HepG2 (cell line): ENCODE data around the gene PKLR. TPM values are rescaled to one million over a fixed set of nuclear protein-coding genes. Genes with fewer than 3 reads are reported as not detected.

ENCODE experiments used
- ATAD3A ChIP-seq: sonication (generic); formaldehyde crosslinking; IDR thresholded peaks from 2 replicates; pipeline ENCODE4 v1.4.0; 2020; ENCODE audit warnings: missing genetic modification reagents
- ATF7-NPFF ChIP-seq: sonication (generic); formaldehyde crosslinking; IDR thresholded peaks from 2 replicates; pipeline ENCODE4 v1.8.1; 2023; ENCODE audit warnings: mild to moderate bottlenecking, low read depth, missing genetic modification reagents, moderate library complexity
- CAMTA2 ChIP-seq: sonication (generic); formaldehyde crosslinking; IDR thresholded peaks from 2 replicates; pipeline ENCODE4 v1.4.0; 2020; ENCODE audit warnings: mild to moderate bottlenecking, missing genetic modification reagents, borderline replicate concordance
- EED ChIP-seq: sonication (generic); formaldehyde crosslinking; IDR thresholded peaks from 2 replicates; pipeline ENCODE4 v1.5.0; 2020; ENCODE audit warnings: mild to moderate bottlenecking, missing genetic modification reagents
- KAT7 ChIP-seq: IDR thresholded peaks from 2 replicates; pipeline ENCODE4 v1.6.1; 2018; ENCODE audit warnings: borderline replicate concordance, missing compliant biosample characterization
- PAWR ChIP-seq: sonication (generic); formaldehyde crosslinking; IDR thresholded peaks from 2 replicates; pipeline ENCODE4 v1.4.0; 2020; ENCODE audit warnings: missing genetic modification reagents, mild to moderate bottlenecking, borderline replicate concordance
- PHF8 ChIP-seq: sonication (generic); formaldehyde crosslinking; IDR thresholded peaks from 2 replicates; pipeline ENCODE4 v1.5.0; 2020; ENCODE audit warnings: missing genetic modification reagents
- ZNF34 ChIP-seq: sonication (generic); formaldehyde crosslinking; IDR thresholded peaks from 2 replicates; pipeline ENCODE4 v1.4.0; 2020; ENCODE audit warnings: mild to moderate bottlenecking, missing genetic modification reagents, borderline replicate concordance
- ZNF431 ChIP-seq: sonication (generic); formaldehyde crosslinking; IDR thresholded peaks from 2 replicates; pipeline ENCODE4 v1.9.0; 2022; ENCODE audit warnings: missing genetic modification reagents, low read depth, mild to moderate bottlenecking, borderline replicate concordance
- ZNF446 ChIP-seq: sonication (generic); formaldehyde crosslinking; IDR thresholded peaks from 2 replicates; pipeline ENCODE4 v1.5.0; 2020; ENCODE audit warnings: mild to moderate bottlenecking, missing genetic modification reagents
- ZNF558 ChIP-seq: sonication (generic); formaldehyde crosslinking; IDR thresholded peaks from 2 replicates; pipeline ENCODE4 v1.9.0; 2022; ENCODE audit warnings: mild to moderate bottlenecking, missing genetic modification reagents, borderline replicate concordance
- ZNF850 ChIP-seq: sonication (generic); formaldehyde crosslinking; conservative IDR thresholded peaks from 2 replicates; pipeline ENCODE4 v1.9.0; 2021; ENCODE audit warnings: mild to moderate bottlenecking, missing genetic modification reagents
- ZSCAN9 ChIP-seq: IDR thresholded peaks from 2 replicates; pipeline ENCODE4 v1.6.1; 2016; ENCODE audit warnings: borderline replicate concordance
- polyA plus RNA-seq, 8 experiments: library from polyadenylated mRNA; depleted of rRNA in 3 of 8; stranded (reverse) in 7 of 8; unstranded in 1 of 8; fragments of >200 nt; fragmentation: Illumina TruSeq in 4 of 8; extraction: Trizol in 4 of 8; gene quantifications; 2 replicates each; pipeline versions ENCODE4 v1.2.1 to v1.2.3, GENCODE V29; 2011 to 2016; ENCODE audit warnings: low read depth in 4 of 8, missing spikeins in 1 of 8, mixed read lengths in 1 of 8; ENCODE audit not compliant: insufficient read depth in 1 of 8
- total RNA-seq, 5 experiments: library from RNA; depleted of rRNA; stranded (reverse); fragments of >200 nt; fragmentation: Illumina TruSeq; extraction: Trizol; gene quantifications; 2 replicates each; pipeline ENCODE4 v1.2.3, GENCODE V29; 2016; ENCODE audit warnings: low read depth in 1 of 5
- TF ChIP-seq, protein P1 (sequence below): sonication (generic); formaldehyde crosslinking; IDR thresholded peaks from 2 replicates; pipeline ENCODE4 v1.4.0; 2020; ENCODE audit warnings: missing genetic modification reagents
- TF ChIP-seq, protein P2 (sequence below): sonication (generic); formaldehyde crosslinking; IDR thresholded peaks from 2 replicates; pipeline ENCODE4 v1.4.0; 2020; ENCODE audit warnings: missing genetic modification reagents
- TF ChIP-seq, protein P3 (sequence below): sonication (generic); formaldehyde crosslinking; IDR thresholded peaks from 2 replicates; pipeline ENCODE4 v1.8.0; 2022; ENCODE audit warnings: mild to moderate bottlenecking, missing genetic modification reagents
- TF ChIP-seq, protein P4 (sequence below): sonication (generic); formaldehyde crosslinking; IDR thresholded peaks from 2 replicates; pipeline ENCODE4 v1.4.0; 2020; ENCODE audit warnings: mild to moderate bottlenecking, missing genetic modification reagents
- TF ChIP-seq, protein P5 (sequence below): sonication (generic); formaldehyde crosslinking; conservative IDR thresholded peaks from 2 replicates; pipeline ENCODE4 v1.8.0; 2022; ENCODE audit warnings: low read depth, missing genetic modification reagents

PKLR gene
- total and polyA plus RNA-seq, 2 of the 13 experiments (the other 11 are each of a cell fraction or from before 2014, with no cell fraction given) = 10.3 to 29.3 TPM

DNA sequence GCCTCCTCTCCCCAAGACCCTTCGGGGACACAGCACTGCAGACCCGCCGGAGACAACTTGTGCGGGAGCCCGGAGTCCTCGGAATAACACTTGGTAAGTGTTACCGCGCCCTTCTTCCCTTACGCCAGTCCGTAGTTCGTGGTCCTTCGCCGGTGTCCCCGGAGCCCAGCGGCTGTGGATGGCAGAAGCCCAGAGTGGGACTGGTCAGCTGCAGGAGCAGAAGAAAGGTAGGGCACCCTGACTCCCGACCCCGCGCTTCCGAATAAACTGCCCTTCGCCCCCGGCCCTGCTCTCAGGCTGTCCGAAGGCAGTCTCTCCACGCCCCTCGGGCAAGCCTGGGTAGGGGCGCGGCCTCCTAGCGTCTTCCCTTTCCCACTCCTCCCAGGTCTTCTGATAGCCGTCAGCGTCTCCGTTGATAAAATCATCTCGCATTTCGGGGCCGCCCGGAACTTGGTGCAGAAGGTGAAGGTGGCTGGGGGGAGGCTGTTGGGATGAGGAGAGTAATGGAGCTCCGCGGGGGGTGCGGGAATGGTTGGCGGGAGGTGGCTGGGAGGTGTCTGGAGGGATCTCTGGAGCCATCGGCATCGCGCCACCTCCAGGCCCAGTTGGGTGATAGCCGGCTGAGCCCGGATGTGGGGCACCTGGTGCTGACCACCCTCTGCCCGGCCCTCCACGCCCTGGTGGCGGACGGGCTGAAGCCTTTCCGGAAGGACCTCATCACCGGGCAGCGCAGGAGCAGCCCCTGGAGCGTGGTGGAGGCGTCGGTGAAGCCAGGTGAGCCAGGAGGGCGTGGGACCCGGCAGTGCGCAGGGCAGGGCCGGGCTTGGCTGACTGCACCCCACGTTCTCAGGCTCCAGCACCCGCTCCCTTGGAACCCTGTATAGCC lies 23.7 kb upstream of the PKLR start (continued):
- TF ChIP-seq, protein P1, sequence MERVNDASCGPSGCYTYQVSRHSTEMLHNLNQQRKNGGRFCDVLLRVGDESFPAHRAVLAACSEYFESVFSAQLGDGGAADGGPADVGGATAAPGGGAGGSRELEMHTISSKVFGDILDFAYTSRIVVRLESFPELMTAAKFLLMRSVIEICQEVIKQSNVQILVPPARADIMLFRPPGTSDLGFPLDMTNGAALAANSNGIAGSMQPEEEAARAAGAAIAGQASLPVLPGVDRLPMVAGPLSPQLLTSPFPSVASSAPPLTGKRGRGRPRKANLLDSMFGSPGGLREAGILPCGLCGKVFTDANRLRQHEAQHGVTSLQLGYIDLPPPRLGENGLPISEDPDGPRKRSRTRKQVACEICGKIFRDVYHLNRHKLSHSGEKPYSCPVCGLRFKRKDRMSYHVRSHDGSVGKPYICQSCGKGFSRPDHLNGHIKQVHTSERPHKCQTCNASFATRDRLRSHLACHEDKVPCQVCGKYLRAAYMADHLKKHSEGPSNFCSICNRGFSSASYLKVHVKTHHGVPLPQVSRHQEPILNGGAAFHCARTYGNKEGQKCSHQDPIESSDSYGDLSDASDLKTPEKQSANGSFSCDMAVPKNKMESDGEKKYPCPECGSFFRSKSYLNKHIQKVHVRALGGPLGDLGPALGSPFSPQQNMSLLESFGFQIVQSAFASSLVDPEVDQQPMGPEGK = peak; percentile 79
- TF ChIP-seq, protein P2, sequence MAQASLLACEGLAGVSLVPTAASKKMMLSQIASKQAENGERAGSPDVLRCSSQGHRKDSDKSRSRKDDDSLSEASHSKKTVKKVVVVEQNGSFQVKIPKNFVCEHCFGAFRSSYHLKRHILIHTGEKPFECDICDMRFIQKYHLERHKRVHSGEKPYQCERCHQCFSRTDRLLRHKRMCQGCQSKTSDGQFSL (CRISPR knock-in tag) = no peak; the same call in 1 of the 2 replicates
- no peak for TF ChIP-seq ZNF431
- TF ChIP-seq ATF7-NPFF (CRISPR knock-in tag) = no peak; the same call in 1 of the 2 replicates
- no peak for TF ChIP-seq ZNF558 (CRISPR knock-in tag)
- TF ChIP-seq ATAD3A (CRISPR knock-in tag) = no peak
- TF ChIP-seq, protein P3, sequence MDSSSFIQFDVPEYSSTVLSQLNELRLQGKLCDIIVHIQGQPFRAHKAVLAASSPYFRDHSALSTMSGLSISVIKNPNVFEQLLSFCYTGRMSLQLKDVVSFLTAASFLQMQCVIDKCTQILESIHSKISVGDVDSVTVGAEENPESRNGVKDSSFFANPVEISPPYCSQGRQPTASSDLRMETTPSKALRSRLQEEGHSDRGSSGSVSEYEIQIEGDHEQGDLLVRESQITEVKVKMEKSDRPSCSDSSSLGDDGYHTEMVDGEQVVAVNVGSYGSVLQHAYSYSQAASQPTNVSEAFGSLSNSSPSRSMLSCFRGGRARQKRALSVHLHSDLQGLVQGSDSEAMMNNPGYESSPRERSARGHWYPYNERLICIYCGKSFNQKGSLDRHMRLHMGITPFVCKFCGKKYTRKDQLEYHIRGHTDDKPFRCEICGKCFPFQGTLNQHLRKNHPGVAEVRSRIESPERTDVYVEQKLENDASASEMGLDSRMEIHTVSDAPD (CRISPR knock-in tag) = no peak
- peak; percentile 78; the same call in 1 of the 2 replicates for TF ChIP-seq EED (CRISPR knock-in tag)
- TF ChIP-seq KAT7 = no peak
- TF ChIP-seq ZNF34 (CRISPR knock-in tag) = no peak
- TF ChIP-seq, protein P4, sequence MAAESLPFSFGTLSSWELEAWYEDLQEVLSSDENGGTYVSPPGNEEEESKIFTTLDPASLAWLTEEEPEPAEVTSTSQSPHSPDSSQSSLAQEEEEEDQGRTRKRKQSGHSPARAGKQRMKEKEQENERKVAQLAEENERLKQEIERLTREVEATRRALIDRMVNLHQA (CRISPR knock-in tag) = no peak
- TF ChIP-seq PAWR (CRISPR knock-in tag) = no peak
- TF ChIP-seq CAMTA2 (CRISPR knock-in tag) = no peak
- no peak for TF ChIP-seq ZNF850 (CRISPR knock-in tag)
- TF ChIP-seq, protein P5, sequence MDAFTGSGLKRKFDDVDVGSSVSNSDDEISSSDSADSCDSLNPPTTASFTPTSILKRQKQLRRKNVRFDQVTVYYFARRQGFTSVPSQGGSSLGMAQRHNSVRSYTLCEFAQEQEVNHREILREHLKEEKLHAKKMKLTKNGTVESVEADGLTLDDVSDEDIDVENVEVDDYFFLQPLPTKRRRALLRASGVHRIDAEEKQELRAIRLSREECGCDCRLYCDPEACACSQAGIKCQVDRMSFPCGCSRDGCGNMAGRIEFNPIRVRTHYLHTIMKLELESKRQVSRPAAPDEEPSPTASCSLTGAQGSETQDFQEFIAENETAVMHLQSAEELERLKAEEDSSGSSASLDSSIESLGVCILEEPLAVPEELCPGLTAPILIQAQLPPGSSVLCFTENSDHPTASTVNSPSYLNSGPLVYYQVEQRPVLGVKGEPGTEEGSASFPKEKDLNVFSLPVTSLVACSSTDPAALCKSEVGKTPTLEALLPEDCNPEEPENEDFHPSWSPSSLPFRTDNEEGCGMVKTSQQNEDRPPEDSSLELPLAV (CRISPR knock-in tag) = no peak
- no peak; the same call in 1 of the 2 replicates for TF ChIP-seq ZSCAN9
- no peak for TF ChIP-seq ZNF446
- no peak for TF ChIP-seq PHF8 (CRISPR knock-in tag)
